A549 (cell line): ENCODE measurements around the gene CD34. TPM values are rescaled to one million over a fixed set of nuclear protein-coding genes. Genes with fewer than 3 reads are reported as not detected.

Experiments used
- ATAC-seq, 2 experiments: fragments of 200-7000 bp in 1 of 2; fragments of >200 bp in 1 of 2; cut with Nextera tagmentation in 1 of 2; cut with Tn5 transposase in 1 of 2; 3 replicates each; pipeline versions ENCODE4 v1.8.0 to v1.9.1; 2018 to 2020; ENCODE audit warnings: mild to moderate bottlenecking in 1 of 2, moderate library complexity in 1 of 2
- CTCF ChIA-PET: fragments of 300-600 bp; sonication (Branson Sonifier 250); formaldehyde crosslinking; extraction: SDS; loops from one replicate; lab custom pipeline; 2021; ENCODE audit warnings: antibody characterized with exemption, inconsistent platforms; lab: Yijun Ruan, JAX
- POLR2A ChIA-PET: fragments of 350-600 bp; formaldehyde crosslinking; extraction: SDS; loops from one replicate; lab custom pipeline; 2021; ENCODE audit warnings: antibody characterized with exemption, inconsistent platforms; lab: Yijun Ruan, JAX
- DNase-seq, 2 experiments: peaks; one replicate each; pipeline versions ENCODE4 v3.0.0 to v3.0.0-alpha.2; 2011 to 2016; ENCODE audit warnings: low read depth in 1 of 2, low spot score in 1 of 2
- FAIRE-seq: peaks from 2 replicates; lab custom pipeline; 2011; peaks lifted over from hg19 to GRCh38; lab: Jason Lieb, UNC
- H3K27ac ChIP-seq, 2 experiments: fragments of >200 bp; sonication (Bioruptor Twin); formaldehyde crosslinking; 3 replicates each; pipeline ENCODE4 v1.5.1; 2016 to 2017
- H3K4me1 ChIP-seq: fragments of >200 bp; sonication (Bioruptor Twin); formaldehyde crosslinking; 3 replicates; pipeline ENCODE4 v1.6.1; 2016
- H3K4me2 ChIP-seq: fragments of >200 bp; sonication (Bioruptor Twin); formaldehyde crosslinking; 3 replicates; pipeline ENCODE4 v1.6.1; 2016
- H3K4me3 ChIP-seq: fragments of >200 bp; sonication (Bioruptor Twin); formaldehyde crosslinking; 3 replicates; pipeline ENCODE4 v1.5.1; 2016
- H3K9me3 ChIP-seq: fragments of >200 bp; sonication (Bioruptor Twin); formaldehyde crosslinking; 3 replicates; pipeline ENCODE4 v1.6.1; 2016
- CBX8 ChIP-seq: fragments of 200-600 bp; sonication (generic); IDR thresholded peaks from 2 replicates; pipeline ENCODE4 v1.6.1; 2016
- CHD4 ChIP-seq: fragments of 200-600 bp; sonication (generic); IDR thresholded peaks from 2 replicates; pipeline ENCODE4 v1.6.1; 2016; ENCODE audit warnings: antibody characterized with exemption, mild to moderate bottlenecking, borderline replicate concordance
- EP300 ChIP-seq, 2 experiments: fragments of >200 bp; sonication (Bioruptor Twin); formaldehyde crosslinking; IDR thresholded peaks; 2 replicates in 1 of 2; 3 replicates in 1 of 2; pipeline ENCODE4 v1.6.1; 2016 to 2017
- ESRRA ChIP-seq: fragments of 150-350 bp; IDR thresholded peaks from 2 replicates; pipeline ENCODE4 v1.6.1; 2014; ENCODE audit warnings: mild to moderate bottlenecking, low read length, borderline replicate concordance
- GATA3 ChIP-seq: IDR thresholded peaks from 2 replicates; pipeline ENCODE4 v1.6.1; 2012; ENCODE audit warnings: borderline replicate concordance
- HEYL ChIP-seq: fragments of 250-450 bp; sonication (Bioruptor Pico); IDR thresholded peaks from 2 replicates; pipeline ENCODE4 v1.8.0; 2021; ENCODE audit warnings: mild to moderate bottlenecking, moderate library complexity
- HOXA7 ChIP-seq: fragments of 250-450 bp; sonication (Bioruptor Pico); IDR thresholded peaks from 2 replicates; pipeline ENCODE4 v1.5.0; 2020; ENCODE audit warnings: mild to moderate bottlenecking, moderate library complexity
- HOXB5 ChIP-seq: fragments of 250-450 bp; sonication (Bioruptor Pico); IDR thresholded peaks from 2 replicates; pipeline ENCODE4 v1.5.0; 2020; ENCODE audit warnings: mild to moderate bottlenecking, moderate library complexity
- JUN ChIP-seq, 2 experiments: fragments of >200 bp; sonication (Bioruptor Twin); formaldehyde crosslinking; IDR thresholded peaks; 2 replicates in 1 of 2; 3 replicates in 1 of 2; pipeline ENCODE4 v1.6.1; 2016 to 2017
- JUNB ChIP-seq: fragments of >200 bp; sonication (Bioruptor Twin); formaldehyde crosslinking; IDR thresholded peaks from 2 replicates; pipeline ENCODE4 v1.6.1; 2016
- KDM1A ChIP-seq: fragments of 200-600 bp; sonication (generic); IDR thresholded peaks from 2 replicates; pipeline ENCODE4 v1.6.1; 2016; ENCODE audit warnings: low read depth, mild to moderate bottlenecking
- KDM5A ChIP-seq: fragments of 200-600 bp; sonication (generic); IDR thresholded peaks from 2 replicates; pipeline ENCODE4 v1.6.1; 2016; ENCODE audit warnings: antibody characterized with exemption, mild to moderate bottlenecking
- MAZ ChIP-seq: fragments of 150-350 bp; IDR thresholded peaks from 2 replicates; pipeline ENCODE4 v1.6.1; 2014; ENCODE audit warnings: antibody characterized with exemption, low read depth, low read length, borderline replicate concordance
- MYC ChIP-seq: IDR thresholded peaks from 2 replicates; pipeline ENCODE4 v1.6.1; 2012; ENCODE audit warnings: mild to moderate bottlenecking, inconsistent platforms, low read length, improper control_type of control experiment, borderline replicate concordance
- NR3C1 ChIP-seq: fragments of >200 bp; sonication (Bioruptor Twin); formaldehyde crosslinking; IDR thresholded peaks from 3 replicates; pipeline ENCODE4 v1.6.1; 2017
- PHF8 ChIP-seq: fragments of 200-600 bp; sonication (generic); IDR thresholded peaks from 2 replicates; pipeline ENCODE4 v1.6.1; 2016; ENCODE audit warnings: low read depth, mild to moderate bottlenecking, antibody characterized with exemption, moderate library complexity, borderline replicate concordance
- POLR2AphosphoS2 ChIP-seq: conservative IDR thresholded peaks from 2 replicates; pipeline ENCODE4 v1.6.1; 2012; ENCODE audit warnings: low read length, improper control_type of control experiment, inconsistent platforms
- RCOR1 ChIP-seq: fragments of 150-350 bp; IDR thresholded peaks from 2 replicates; pipeline ENCODE4 v1.6.1; 2014; ENCODE audit warnings: antibody characterized with exemption, low read length, low read depth
- SMC3 ChIP-seq: fragments of >200 bp; sonication (Bioruptor Twin); formaldehyde crosslinking; IDR thresholded peaks from 3 replicates; pipeline ENCODE4 v1.6.1; 2018; ENCODE audit warnings: inconsistent platforms
- SREBF2 ChIP-seq: fragments of 450-650 bp; IDR thresholded peaks from 2 replicates; pipeline ENCODE4 v1.6.1; 2014; ENCODE audit warnings: mild to moderate bottlenecking, moderate library complexity
- TP53 ChIP-seq: fragments of 250-450 bp; sonication (Bioruptor Pico); IDR thresholded peaks from 2 replicates; pipeline ENCODE4 v1.5.0; 2021; ENCODE audit warnings: mild to moderate bottlenecking, moderate library complexity
- ZC3H11A ChIP-seq: fragments of 450-650 bp; IDR thresholded peaks from 2 replicates; pipeline ENCODE4 v1.6.1; 2014; ENCODE audit warnings: antibody characterized with exemption, mild to moderate bottlenecking
- ZSCAN20 ChIP-seq: fragments of 250-450 bp; sonication (Bioruptor Pico); IDR thresholded peaks from 2 replicates; pipeline ENCODE4 v1.8.0; 2022; ENCODE audit warnings: mild to moderate bottlenecking, moderate library complexity
- WGBS: methylation state at CpG from one replicate; pipeline ENCODE4 v1.1.6; 2017; ENCODE audit errors: missing lambda C conversion rate; 5-methylcytosine and 5-hydroxymethylcytosine counted together
- polyA plus RNA-seq, 4 experiments: library from polyadenylated mRNA; depleted of rRNA in 3 of 4; stranded (reverse); fragments of >200 nt; fragmentation: RNase III in 1 of 4; extraction: RNeasy Plus Mini Kit Qiagen cat#74134 plus additional on column Dnase treatment in 1 of 4; gene quantifications; 2 replicates in 3 of 4; 3 replicates in 1 of 4; pipeline ENCODE4 v1.2.3, GENCODE V29; 2011 to 2017
- TF ChIP-seq, protein P1 (sequence below): fragments of 450-650 bp; IDR thresholded peaks from 2 replicates; pipeline ENCODE4 v1.6.1; 2014; ENCODE audit warnings: antibody characterized with exemption
- TF ChIP-seq, protein P2 (sequence below): fragments of 250-450 bp; sonication (Bioruptor Pico); IDR thresholded peaks from 2 replicates; pipeline ENCODE4 v1.5.0; 2020; ENCODE audit warnings: low read depth, mild to moderate bottlenecking, moderate library complexity
- TF ChIP-seq, protein P3 (sequence below): IDR thresholded peaks from 2 replicates; pipeline ENCODE4 v1.6.1; 2012; ENCODE audit warnings: low read depth, borderline replicate concordance
- TF ChIP-seq, protein P4 (sequence below): fragments of >200 bp; sonication (Bioruptor Twin); formaldehyde crosslinking; IDR thresholded peaks from 3 replicates; pipeline ENCODE4 v1.6.1; 2016
- TF ChIP-seq, protein P5 (sequence below): fragments of >200 bp; sonication (Bioruptor Twin); formaldehyde crosslinking; IDR thresholded peaks from 2 replicates; pipeline ENCODE4 v1.6.1; 2016
- TF ChIP-seq, protein P6 (sequence below): IDR thresholded peaks from 2 replicates; pipeline ENCODE4 v1.6.1; 2012

Gene CD34
- polyA plus RNA-seq, 2 of the 4 experiments (the other 2 are of a cell fraction) = 0.05 TPM; not detected in 1

DNA sequence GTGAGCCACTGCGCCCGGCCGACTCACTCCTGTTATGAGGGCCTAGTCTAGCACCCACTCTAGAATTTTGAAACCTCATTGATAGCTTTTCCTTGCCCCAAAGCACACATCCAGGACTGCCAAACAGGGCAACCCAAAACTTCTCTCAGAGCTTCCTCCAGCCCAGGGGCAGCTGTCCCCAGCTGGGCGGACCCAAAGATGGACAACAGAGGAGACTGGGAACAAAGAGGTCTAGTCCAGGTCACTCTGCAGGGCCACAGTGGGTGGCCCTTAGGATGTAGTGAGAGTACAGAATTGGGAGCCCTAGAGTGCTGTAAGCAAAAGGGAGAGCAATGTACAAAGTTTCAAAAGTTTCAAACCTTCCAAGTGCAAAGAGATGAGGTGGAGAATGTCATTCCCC lies 1.2 kb downstream of the CD34 start:
- no peak overlapping the region for H3K27ac ChIP-seq
- no peaks in the 10 kb centered on the region for H3K9me3 ChIP-seq
- DNase-seq (no peak), ATAC-seq (no peak), FAIRE-seq (no peak)
- H3K4me3 ChIP-seq = no peak overlapping the region
- no peak overlapping the region for H3K4me2 ChIP-seq
- CTCF ChIA-PET = interaction anchor here (1.2 to 1.9 kb wide), 3 partner anchors 25 to 53 kb away, joined by 6 to 8 read pairs (median 7); no protein-coding TSS in a partner anchor
- H3K4me1 ChIP-seq = 0 out of 3 replicates have a peak, but pooled peaks cover 4% of the 10 kb centered on the region
- WGBS = 95% methylated on average over 4 of the region's 4 CpGs
- TF ChIP-seq KDM5A (no peak), CBX8 (no peak), HEYL (CRISPR knock-in tag) (no peak), KDM1A (no peak), RCOR1 (no peak), MAZ (no peak)
- TF ChIP-seq, protein P1, sequence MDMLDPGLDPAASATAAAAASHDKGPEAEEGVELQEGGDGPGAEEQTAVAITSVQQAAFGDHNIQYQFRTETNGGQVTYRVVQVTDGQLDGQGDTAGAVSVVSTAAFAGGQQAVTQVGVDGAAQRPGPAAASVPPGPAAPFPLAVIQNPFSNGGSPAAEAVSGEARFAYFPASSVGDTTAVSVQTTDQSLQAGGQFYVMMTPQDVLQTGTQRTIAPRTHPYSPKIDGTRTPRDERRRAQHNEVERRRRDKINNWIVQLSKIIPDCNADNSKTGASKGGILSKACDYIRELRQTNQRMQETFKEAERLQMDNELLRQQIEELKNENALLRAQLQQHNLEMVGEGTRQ = no peak
- POLR2A ChIA-PET = no interaction called here

DNA sequence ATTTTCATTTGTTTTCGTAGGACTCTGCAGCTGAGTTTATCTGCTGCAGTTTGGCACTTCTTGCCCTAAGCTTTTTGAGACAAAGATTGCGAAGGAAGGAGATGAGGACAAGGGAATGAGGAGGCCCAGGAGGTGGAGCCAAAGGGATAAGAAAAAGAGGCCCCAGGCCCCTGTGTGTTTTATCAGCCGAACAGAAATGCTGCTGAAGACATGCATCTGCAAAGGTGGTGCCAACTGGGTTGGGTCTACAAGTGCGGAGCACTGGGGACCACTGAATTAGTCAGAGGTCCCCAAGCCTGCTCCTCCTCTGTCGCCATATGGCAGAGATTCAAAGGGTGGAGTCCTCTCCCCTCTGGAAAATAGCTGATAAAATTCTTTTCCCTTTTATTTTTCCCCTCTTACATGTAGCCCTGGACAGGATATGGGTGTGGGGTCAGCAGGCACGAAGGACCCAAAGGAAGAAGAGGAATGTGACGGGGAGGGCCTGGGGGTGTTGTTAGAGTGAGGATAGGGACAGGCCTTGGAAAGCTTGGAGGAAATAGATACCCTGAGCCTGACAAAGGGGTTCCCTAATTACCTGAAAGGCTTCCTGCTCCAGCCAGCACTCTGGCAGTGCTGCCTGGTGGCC lies 2.7 kb downstream of the CD34 start:
- Histone ChIP-seq H3K27ac (no peak overlapping the region), H3K4me3 (no peak overlapping the region), H3K9me3 (no peaks in the 10 kb centered on the region), H3K4me2 (no peak overlapping the region), H3K4me1 (0 out of 3 replicates have a peak, but pooled peaks cover 4% of the 10 kb centered on the region)
- POLR2A ChIA-PET = interaction anchor here (0.8 kb wide), 1 partner anchor 55 kb away, joined by 3 read pairs; no protein-coding TSS in a partner anchor
- FAIRE-seq (no peak), DNase-seq (no peak), ATAC-seq (no peak)
- WGBS = 53% methylated on average over 7 of the region's 7 CpGs
- CTCF ChIA-PET = interaction anchor here (0.6 to 1.9 kb wide), 8 partner anchors 11 to 85 kb away, joined by 3 to 14 read pairs (median 5); no protein-coding TSS in a partner anchor
- TF ChIP-seq POLR2AphosphoS2 (no peak), SMC3 (no peak), NR3C1 (no peak), JUNB (no peak), MAZ (no peak), PHF8 (no peak), MYC (no peak), KDM1A (no peak)

DNA sequence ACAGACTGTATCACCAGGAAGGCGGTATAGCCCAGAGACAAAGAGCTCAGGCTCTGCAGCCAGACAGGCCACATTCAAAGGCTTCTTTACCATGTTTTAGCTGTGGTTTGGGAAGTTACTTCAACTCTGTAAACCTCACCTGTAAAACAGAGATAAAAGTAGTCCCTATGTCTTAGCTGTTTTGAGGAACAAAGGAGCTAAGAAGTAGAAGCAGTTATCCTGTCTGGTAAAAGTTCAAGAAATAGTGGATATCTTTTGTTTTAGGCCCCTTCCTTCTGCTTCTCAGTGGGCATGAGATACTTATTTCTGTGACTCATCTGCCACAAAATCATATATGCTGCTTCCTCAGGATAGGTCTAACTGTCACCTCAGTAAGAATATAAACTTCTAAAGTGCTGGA lies 6.5 kb downstream of the CD34 start:
- ChIA-PET CTCF (interaction anchor here (0.9 to 3.2 kb wide), 4 partner anchors 10 to 59 kb away, joined by 3 to 20 read pairs (median 8); no protein-coding TSS in a partner anchor), POLR2A (no interaction called here)
- Histone ChIP-seq H3K4me1 (no peaks in the 10 kb centered on the region), H3K27ac (no peak overlapping the region), H3K9me3 (no peaks in the 10 kb centered on the region), H3K4me3 (no peak overlapping the region), H3K4me2 (no peak overlapping the region)
- no peak for DNase-seq
- TF ChIP-seq, protein P2, sequence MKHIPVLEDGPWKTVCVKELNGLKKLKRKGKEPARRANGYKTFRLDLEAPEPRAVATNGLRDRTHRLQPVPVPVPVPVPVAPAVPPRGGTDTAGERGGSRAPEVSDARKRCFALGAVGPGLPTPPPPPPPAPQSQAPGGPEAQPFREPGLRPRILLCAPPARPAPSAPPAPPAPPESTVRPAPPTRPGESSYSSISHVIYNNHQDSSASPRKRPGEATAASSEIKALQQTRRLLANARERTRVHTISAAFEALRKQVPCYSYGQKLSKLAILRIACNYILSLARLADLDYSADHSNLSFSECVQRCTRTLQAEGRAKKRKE (CRISPR knock-in tag) = no peak
- TF ChIP-seq, protein P3, sequence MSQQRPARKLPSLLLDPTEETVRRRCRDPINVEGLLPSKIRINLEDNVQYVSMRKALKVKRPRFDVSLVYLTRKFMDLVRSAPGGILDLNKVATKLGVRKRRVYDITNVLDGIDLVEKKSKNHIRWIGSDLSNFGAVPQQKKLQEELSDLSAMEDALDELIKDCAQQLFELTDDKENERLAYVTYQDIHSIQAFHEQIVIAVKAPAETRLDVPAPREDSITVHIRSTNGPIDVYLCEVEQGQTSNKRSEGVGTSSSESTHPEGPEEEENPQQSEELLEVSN = no peak
- TF ChIP-seq, protein P4, sequence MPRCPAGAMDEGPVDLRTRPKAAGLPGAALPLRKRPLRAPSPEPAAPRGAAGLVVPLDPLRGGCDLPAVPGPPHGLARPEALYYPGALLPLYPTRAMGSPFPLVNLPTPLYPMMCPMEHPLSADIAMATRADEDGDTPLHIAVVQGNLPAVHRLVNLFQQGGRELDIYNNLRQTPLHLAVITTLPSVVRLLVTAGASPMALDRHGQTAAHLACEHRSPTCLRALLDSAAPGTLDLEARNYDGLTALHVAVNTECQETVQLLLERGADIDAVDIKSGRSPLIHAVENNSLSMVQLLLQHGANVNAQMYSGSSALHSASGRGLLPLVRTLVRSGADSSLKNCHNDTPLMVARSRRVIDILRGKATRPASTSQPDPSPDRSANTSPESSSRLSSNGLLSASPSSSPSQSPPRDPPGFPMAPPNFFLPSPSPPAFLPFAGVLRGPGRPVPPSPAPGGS = no peak
- TF ChIP-seq SMC3 (no peak), ESRRA (no peak), ZC3H11A (no peak), EP300 (IDR thresholded peaks at IDR 0.05) (no peak), HOXB5 (CRISPR knock-in tag) (no peak), RCOR1 (no peak), SREBF2 (no peak), JUN (IDR thresholded peaks at IDR 0.05) (no peak), ZSCAN20 (CRISPR knock-in tag) (no peak), CHD4 (no peak), HOXA7 (CRISPR knock-in tag) (no peak), GATA3 (no peak), TP53 (CRISPR knock-in tag) (no peak), PHF8 (no peak), KDM1A (no peak)
- TF ChIP-seq, protein P5, sequence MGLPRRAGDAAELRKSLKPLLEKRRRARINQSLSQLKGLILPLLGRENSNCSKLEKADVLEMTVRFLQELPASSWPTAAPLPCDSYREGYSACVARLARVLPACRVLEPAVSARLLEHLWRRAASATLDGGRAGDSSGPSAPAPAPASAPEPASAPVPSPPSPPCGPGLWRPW = no peak
- TF ChIP-seq, protein P6, sequence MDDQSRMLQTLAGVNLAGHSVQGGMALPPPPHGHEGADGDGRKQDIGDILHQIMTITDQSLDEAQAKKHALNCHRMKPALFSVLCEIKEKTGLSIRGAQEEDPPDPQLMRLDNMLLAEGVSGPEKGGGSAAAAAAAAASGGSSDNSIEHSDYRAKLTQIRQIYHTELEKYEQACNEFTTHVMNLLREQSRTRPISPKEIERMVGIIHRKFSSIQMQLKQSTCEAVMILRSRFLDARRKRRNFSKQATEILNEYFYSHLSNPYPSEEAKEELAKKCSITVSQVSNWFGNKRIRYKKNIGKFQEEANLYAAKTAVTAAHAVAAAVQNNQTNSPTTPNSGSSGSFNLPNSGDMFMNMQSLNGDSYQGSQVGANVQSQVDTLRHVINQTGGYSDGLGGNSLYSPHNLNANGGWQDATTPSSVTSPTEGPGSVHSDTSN = no peak
- WGBS = 93% methylated on average over 1 of the region's 1 CpG
- ATAC-seq = no peak
- FAIRE-seq = no peak
